GM12892 (cell line): Measurements from ENCODE around the gene TAS2R20. TPM values are rescaled to one million over a fixed set of nuclear protein-coding genes. Genes with fewer than 3 reads are reported as not detected.
A peak's percentile ranks its signal among the peaks of the same experiment; 100 is the strongest.
"Not testable (repeated sequence)": the region's sequence is repeated elsewhere in the genome, so short reads cannot be mapped to it uniquely, and the experiment has no call there.

Experiments
- DNase-seq: peaks from one replicate; pipeline ENCODE4 v3.0.0; 2011; ENCODE audit not compliant: insufficient read length
- FAIRE-seq: peaks from 2 replicates; lab custom pipeline; 2011; peaks lifted over from hg19 to GRCh38; lab: Jason Lieb, UNC
- POLR2A ChIP-seq: IDR thresholded peaks from 2 replicates; pipeline ENCODE4 v1.6.1; 2011; ENCODE audit warnings: low read depth, low read length, control low read depth
- POLR2AphosphoS5 ChIP-seq: IDR thresholded peaks from 2 replicates; pipeline ENCODE4 v1.6.1; 2011; ENCODE audit warnings: low read depth, low read length, control low read depth
- TAF1 ChIP-seq: IDR thresholded peaks from 2 replicates; pipeline ENCODE4 v1.6.1; 2011; ENCODE audit warnings: low read depth, mild to moderate bottlenecking, control low read depth, low read length, borderline replicate concordance
- polyA plus RNA-seq: library from polyadenylated mRNA; unstranded; fragments of >200 nt; gene quantifications from one replicate; pipeline ENCODE4 v1.2.1, GENCODE V29; 2012; ENCODE audit warnings: missing spikeins, inconsistent platforms; ENCODE audit not compliant: missing spikeins

TAS2R20 gene
- polyA plus RNA-seq = 0.83 TPM

GRCh38 chr12:10998204-10998603, at the start of gene TAS2R20:
Gene TAS2R20 (minus strand): TSS chr12:10998304. CDS start chr12:10997875, 429 bp downstream.
- DNase-seq (no peak), FAIRE-seq (no peak)
- TF ChIP-seq TAF1 (no peak), POLR2AphosphoS5 (no peak), POLR2A (no peak)

DNA sequence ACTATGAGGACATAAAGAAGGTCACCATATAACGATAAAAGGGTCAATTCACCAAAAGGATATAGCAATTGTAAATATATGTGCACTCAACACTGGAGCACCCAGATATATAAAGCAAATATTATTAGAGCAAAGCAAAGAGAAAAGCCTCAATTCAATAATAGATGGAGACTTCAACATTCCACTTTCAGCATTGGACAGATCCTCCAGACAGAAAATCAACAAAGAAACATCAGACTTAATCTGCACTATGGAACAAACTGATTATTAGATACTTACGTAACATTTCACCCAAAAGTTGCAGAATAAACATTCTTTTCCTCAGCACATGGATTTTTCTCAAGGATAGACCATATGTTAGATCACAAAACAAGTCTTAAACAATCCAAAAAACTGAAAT, 43.3 kb upstream of the TAS2R20 start:
- FAIRE-seq, DNase-seq: not testable (repeated sequence)

GRCh38 chr12:11040162-11040561, 42.1 kb upstream of the TAS2R20 start:
- DNase-seq (no peak), FAIRE-seq (no peak)
- TF ChIP-seq TAF1 = no peak
- TF ChIP-seq POLR2A = no peak
- TF ChIP-seq POLR2AphosphoS5 = no peak

DNA sequence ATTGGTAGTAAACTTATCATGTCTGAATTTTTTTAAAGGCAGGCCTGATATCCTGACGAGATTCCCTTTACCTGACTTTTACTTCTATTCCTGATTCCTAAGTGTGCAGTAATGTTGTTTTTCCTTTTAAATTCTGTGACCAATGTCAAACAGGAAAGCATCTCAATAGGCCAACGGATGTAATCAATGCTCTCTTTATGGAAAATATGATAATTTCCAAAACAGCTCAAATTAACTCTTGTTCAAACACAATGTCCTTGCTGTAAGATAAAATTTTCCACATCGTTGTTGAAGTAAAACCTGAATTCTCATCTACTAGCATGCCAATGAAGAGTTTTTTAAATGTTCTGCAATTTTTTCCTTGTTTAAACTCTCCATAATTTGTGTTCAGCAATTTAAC, 41.1 kb upstream of the TAS2R20 start:
- TF ChIP-seq POLR2A = no peak
- no peak for TF ChIP-seq POLR2AphosphoS5
- TF ChIP-seq TAF1 = no peak
- DNase-seq = no peak
- FAIRE-seq = peak; percentile 46

DNA sequence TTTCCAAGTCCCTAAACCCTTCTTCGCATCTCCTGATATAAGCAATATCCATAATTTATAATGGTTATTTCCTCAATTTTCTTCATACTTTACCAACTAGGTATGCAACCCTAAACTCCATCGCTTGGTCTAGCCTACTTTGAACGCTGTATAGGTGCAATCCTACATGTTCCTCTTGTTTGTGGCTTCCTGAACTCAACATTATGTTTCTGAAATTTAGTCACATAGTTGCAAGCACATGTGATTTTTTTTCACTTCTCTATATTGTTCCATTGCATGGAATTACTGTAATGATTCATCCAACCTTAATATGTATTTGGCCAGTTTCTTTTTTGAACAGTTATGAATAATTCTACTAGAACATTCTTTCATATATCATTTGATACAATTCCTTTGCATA, 35.9 kb upstream of the TAS2R20 start:
- not testable (repeated sequence) for FAIRE-seq, DNase-seq

DNA sequence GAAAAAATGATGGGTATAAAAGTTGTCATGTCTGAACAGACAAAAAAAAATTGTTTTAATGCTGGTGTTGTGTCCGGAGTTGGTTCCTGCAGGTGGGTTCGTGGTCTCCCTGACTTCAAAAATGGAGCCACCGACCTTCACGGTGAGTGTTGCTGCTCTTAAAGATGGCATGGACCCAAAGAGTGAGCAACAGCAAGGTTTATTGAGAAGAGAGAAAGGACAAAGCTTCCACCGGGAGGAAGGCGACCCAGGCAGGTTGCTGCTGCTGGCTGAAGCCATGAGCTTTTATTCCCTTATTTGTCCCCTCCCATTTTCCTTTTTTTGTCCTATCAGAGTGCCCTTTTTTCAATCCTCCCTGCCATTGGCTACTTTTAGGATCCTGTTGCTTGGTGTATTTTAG, 33.2 kb upstream of the TAS2R20 start, which contains the start of gene TAS2R31:
TSS of gene TAS2R31 (minus strand) at position 101 of the 400 bp plus-strand sequence. CDS start at position 29, 72 bp downstream.
- no peak for FAIRE-seq
- TF ChIP-seq POLR2AphosphoS5 = no peak
- no peak for TF ChIP-seq TAF1
- TF ChIP-seq POLR2A = no peak
- no peak for DNase-seq

DNA sequence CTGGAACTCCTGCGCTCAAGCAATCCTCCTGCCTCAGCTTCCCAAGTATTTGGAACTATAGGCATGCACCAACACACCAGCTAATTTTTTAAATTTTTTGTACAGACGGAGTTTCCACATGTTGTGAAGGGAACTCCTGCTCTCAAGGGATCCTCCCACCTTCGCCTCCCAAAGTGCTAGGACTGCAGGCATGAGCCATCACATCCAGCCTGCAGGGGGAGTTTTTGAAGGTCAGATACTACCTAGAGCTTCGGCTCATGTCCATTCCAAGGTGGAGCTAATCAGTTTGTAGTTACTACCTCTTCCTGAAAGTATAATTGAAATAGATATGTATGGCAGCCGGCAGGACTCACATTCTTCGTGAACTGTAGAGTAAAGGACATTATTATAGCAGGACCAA, 28.0 kb upstream of the TAS2R20 start:
- no peak for DNase-seq
- FAIRE-seq = no peak
- TF ChIP-seq TAF1 (no peak), POLR2AphosphoS5 (no peak), POLR2A (no peak)

- no peak for DNase-seq
- TF ChIP-seq POLR2A (no peak), POLR2AphosphoS5 (no peak), TAF1 (no peak)
- FAIRE-seq = no peak
These were observed 25.3 kb upstream of the TAS2R20 start for GRCh38 chr12:11023387-11023786.

DNA sequence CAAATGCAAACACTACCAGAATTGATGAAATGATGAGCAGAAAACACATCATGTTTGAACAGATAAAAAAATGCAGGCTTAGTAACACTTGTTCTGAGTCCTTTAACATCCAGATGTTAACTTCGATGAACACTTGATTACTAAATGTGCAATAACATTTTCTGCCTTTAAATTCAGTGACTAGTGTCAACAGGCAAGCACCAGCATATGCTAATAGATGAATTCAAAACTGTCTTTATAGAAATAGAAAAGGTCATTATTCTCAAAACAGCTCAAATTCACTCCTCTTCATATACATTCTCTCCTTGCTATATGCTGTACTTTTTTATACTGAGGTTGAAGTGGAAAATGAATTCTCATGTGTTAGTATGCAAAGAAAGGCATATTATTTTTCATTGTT, 24.4 kb upstream of the TAS2R20 start, which contains the start of gene TAS2R19:
TSS of gene TAS2R19 (minus strand) at position 101 of the 400 bp plus-strand sequence. CDS start at position 52, 49 bp downstream.
- DNase-seq (no peak), FAIRE-seq (no peak)
- no peak for TF ChIP-seq TAF1

- DNase-seq (no peak), FAIRE-seq (no peak)
- TF ChIP-seq TAF1 (no peak), POLR2A (no peak), POLR2AphosphoS5 (no peak)
These were observed 18.8 kb upstream of the TAS2R20 start for GRCh38 chr12:11016937-11017336.

DNA sequence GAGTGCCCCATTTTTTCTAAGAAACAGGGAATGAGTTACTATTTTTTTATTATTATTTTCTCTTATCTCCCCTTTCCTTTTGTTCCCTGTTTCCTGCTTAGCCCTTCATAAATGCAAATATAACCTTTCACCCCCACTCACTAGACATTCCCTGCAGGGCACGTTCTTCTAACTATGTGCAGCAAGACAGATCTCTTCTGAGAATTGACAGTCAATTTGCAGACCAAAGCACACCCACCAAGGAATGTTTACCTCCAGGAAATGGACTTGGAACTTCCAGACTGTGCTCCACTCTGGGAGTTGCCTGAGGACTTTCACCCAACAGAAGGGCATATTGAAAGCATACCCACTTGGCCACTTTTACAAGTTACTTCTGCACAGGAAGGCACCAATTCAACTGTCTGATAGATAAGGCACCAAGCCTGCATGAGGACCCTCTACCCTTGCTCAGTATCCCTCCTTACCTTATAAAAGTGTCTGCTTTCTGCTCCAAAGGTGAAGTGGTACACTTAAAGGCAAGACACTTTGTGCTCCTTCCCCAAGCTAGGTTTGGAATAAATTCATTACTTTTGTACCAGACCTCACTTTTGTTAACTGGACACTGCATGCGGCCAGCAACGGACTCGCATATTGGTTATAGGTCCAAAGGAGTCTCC, 17.8 kb upstream of the TAS2R20 start:
- FAIRE-seq (no peak), DNase-seq (no peak)
- no peak for TF ChIP-seq POLR2A
- TF ChIP-seq TAF1 = no peak
- TF ChIP-seq POLR2AphosphoS5 = no peak

DNA sequence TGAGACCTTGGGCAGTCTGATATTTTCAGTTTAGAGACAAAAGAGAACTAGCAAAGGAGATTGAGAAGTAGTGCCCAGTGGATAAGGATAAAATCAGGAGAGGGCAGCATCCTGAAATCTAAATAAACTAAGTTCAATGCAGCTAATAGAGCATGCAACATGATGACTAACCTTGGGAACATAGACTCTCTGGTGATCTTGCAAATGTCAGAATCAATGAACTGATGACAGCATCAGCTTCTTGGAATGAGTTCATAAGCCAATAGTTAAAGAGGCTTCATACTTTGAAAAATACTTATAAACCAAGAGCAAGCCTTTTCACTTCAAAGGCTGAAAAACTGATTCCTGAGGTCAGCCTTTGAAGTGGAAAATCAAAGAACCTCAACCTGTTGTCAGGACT, 16.1 kb upstream of the TAS2R20 start:
- no peak for FAIRE-seq
- no peak for DNase-seq

More for the DNA sequence above, 16.1 kb upstream of the TAS2R20 start:
- TF ChIP-seq TAF1 = no peak
- TF ChIP-seq POLR2AphosphoS5 = no peak
- no peak for TF ChIP-seq POLR2A
